Gastrocnemius medialis (tissue), 4 donors: ENCODE results near the gene LRRC8E. TPM values are rescaled to one million over a fixed set of nuclear protein-coding genes. Genes with fewer than 3 reads are reported as not detected.

Experiments used
- ATAC-seq, 2 donors: fragments of 150-250 bp; one replicate each; pipeline ENCODE4 v1.9.1; 2016
- DNase-seq, 2 donors: peaks; one replicate each; pipeline ENCODE4 v3.0.0-alpha.2; 2019
- H3K27ac ChIP-seq, 4 donors: fragments of 200-600 bp; sonication (generic); 1 replicate in 1 of 4; 2 replicates in 3 of 4; pipeline ENCODE4 v1.5.1; 2016 to 2018; ENCODE audit warnings: mild to moderate bottlenecking in 2 of 4, moderate library complexity in 1 of 4
- H3K27me3 ChIP-seq, 3 donors: fragments of 200-600 bp; sonication (generic) in 2 of 3; 1 replicate in 1 of 3; 2 replicates in 2 of 3; pipeline versions ENCODE4 v1.5.1 to v1.6.0; 2016 to 2019; ENCODE audit warnings: mild to moderate bottlenecking in 1 of 3, moderate library complexity in 1 of 3
- H3K36me3 ChIP-seq, 2 donors: fragments of 200-600 bp; sonication (generic) in 1 of 2; one replicate each; pipeline ENCODE4 v1.5.1; 2017 to 2018
- H3K4me1 ChIP-seq, 2 donors: fragments of 200-600 bp; sonication (generic) in 1 of 2; one replicate each; pipeline ENCODE4 v1.5.1; 2016 to 2017; ENCODE audit warnings: mild to moderate bottlenecking in 2 of 2
- H3K4me3 ChIP-seq, 4 donors: fragments of 200-600 bp; sonication (generic) in 3 of 4; 1 replicate in 1 of 4; 2 replicates in 3 of 4; pipeline ENCODE4 v1.5.1; 2016 to 2019; ENCODE audit warnings: mild to moderate bottlenecking in 2 of 4
- H3K9me3 ChIP-seq, 3 donors: fragments of 200-600 bp; sonication (generic) in 2 of 3; 1 replicate in 1 of 3; 2 replicates in 2 of 3; pipeline ENCODE4 v1.5.1; 2016 to 2019
- CTCF ChIP-seq, 5 experiments: fragments of 450-650 bp in 3 of 5; fragments of 200-600 bp in 2 of 5; sonication (generic) in 2 of 5; IDR thresholded peaks in 4 of 5; conservative IDR thresholded peaks in 1 of 5; 1 replicate in 4 of 5; 2 replicates in 1 of 5; pipeline ENCODE4 v1.5.1; 2016 to 2019; ENCODE audit warnings: antibody characterized with exemption in 5 of 5, mild to moderate bottlenecking in 3 of 5, moderate library complexity in 3 of 5
- POLR2A ChIP-seq, 2 donors: fragments of 450-650 bp; IDR thresholded peaks; one replicate each; pipeline ENCODE4 v1.6.1; 2017; ENCODE audit warnings: antibody characterized with exemption in 2 of 2, mild to moderate bottlenecking in 2 of 2, moderate library complexity in 2 of 2
- in situ Hi-C, 4 donors: fragments of 200-750 bp; cut with MboI; loops; one replicate each; pipeline versions ENCODE4 v1.15.0 to v1.8.0; 2017; ENCODE audit warnings: low sequenced_read_pairs in 4 of 4
- intact Hi-C: fragments of 100-400 bp; cut with DNase I; formaldehyde crosslinking; loops from one replicate; pipeline ENCODE4 v1.15.1; 2023; ENCODE audit warnings: low total_unique reads
- total RNA-seq, 4 donors: library from RNA; depleted of rRNA; stranded (reverse); fragments of >200 nt; gene quantifications; one replicate each; pipeline versions ENCODE4 v1.1.0 to v1.2.3, GENCODE V29; 2016

The LRRC8E gene
- total RNA-seq, 4 donors from 2014 or later: 2.1 TPM; not detected in 3

- in situ Hi-C loops (no loop called here), intact Hi-C loops (no loop called here)
- H3K9me3 ChIP-seq: no peaks in the 10 kb centered on the region
- no peak overlapping the region for H3K4me3 ChIP-seq
- H3K27me3 ChIP-seq: peaks cover 28 to 34% (median 33%) of the 10 kb centered on the region in 3 donors
- H3K27ac ChIP-seq: no peak overlapping the region
- peaks cover 7 to 16% of the 10 kb centered on the region in 2 donors for H3K4me1 ChIP-seq
- H3K36me3 ChIP-seq: peaks cover 0 to 38% of the 10 kb centered on the region in 2 donors
- ATAC-seq (no peak), DNase-seq (no peak)
- TF ChIP-seq CTCF (IDR thresholded peaks at IDR 0.05 in 4 of 5, conservative IDR thresholded peaks at IDR 0.05 in 1 of 5): no peak
- no peak for TF ChIP-seq POLR2A (IDR thresholded peaks at IDR 0.05)
Measured at GRCh38 chr19:7912697-7913564, 24.6 kb downstream of the LRRC8E start.

- in situ Hi-C loops (no loop called here), intact Hi-C loops (no loop called here)
- Histone ChIP-seq H3K4me3 (no peak overlapping the region), H3K36me3 (peaks cover 0 to 38% of the 10 kb centered on the region in 2 donors), H3K9me3 (no peaks in the 10 kb centered on the region), H3K4me1 (peaks cover 7 to 20% of the 10 kb centered on the region in 2 donors), H3K27me3 (peaks cover 36 to 41% (median 40%) of the 10 kb centered on the region in 3 donors), H3K27ac (no peak overlapping the region)
- no peak for TF ChIP-seq POLR2A (IDR thresholded peaks at IDR 0.05)
- TF ChIP-seq CTCF (IDR thresholded peaks at IDR 0.05 in 4 of 5, conservative IDR thresholded peaks at IDR 0.05 in 1 of 5): no peak
- no peak for ATAC-seq
- DNase-seq: no peak
Measured at GRCh38 chr19:7913652-7914051, 25.3 kb downstream of the LRRC8E start.

GRCh38 chr19:7914099-7914498 lies 25.8 kb downstream of the LRRC8E start:
- H3K4me3 ChIP-seq: no peak overlapping the region
- intact Hi-C loops: no loop called here
- ATAC-seq (no peak), DNase-seq (no peak)
- TF ChIP-seq POLR2A (IDR thresholded peaks at IDR 0.05) (no peak), CTCF (IDR thresholded peaks at IDR 0.05 in 4 of 5, conservative IDR thresholded peaks at IDR 0.05 in 1 of 5) (no peak)
- in situ Hi-C loops: no loop called here
- peaks cover 0 to 38% of the 10 kb centered on the region in 2 donors for H3K36me3 ChIP-seq
- H3K9me3 ChIP-seq: no peaks in the 10 kb centered on the region
- peaks cover 40 to 45% (median 43%) of the 10 kb centered on the region in 3 donors for H3K27me3 ChIP-seq
- H3K4me1 ChIP-seq: peaks cover 7 to 20% of the 10 kb centered on the region in 2 donors
- no peak overlapping the region for H3K27ac ChIP-seq

GRCh38 chr19:7914598-7915045 lies 26.3 kb downstream of the LRRC8E start, which contains the start of gene TGFBR3L:
Gene TGFBR3L (plus strand): TSS chr19:7914830.
- Histone ChIP-seq H3K27me3 (peaks cover 40 to 46% (median 46%) of the 10 kb centered on the region in 3 donors), H3K9me3 (no peaks in the 10 kb centered on the region), H3K36me3 (peaks cover 0 to 38% of the 10 kb centered on the region in 2 donors), H3K4me1 (peaks cover 8 to 21% of the 10 kb centered on the region in 2 donors), H3K27ac (no peak within 1 kb of the TSS), H3K4me3 (no peak within 1 kb of the TSS)
- TF ChIP-seq POLR2A (IDR thresholded peaks at IDR 0.05) (no peak), CTCF (IDR thresholded peaks at IDR 0.05 in 4 of 5, conservative IDR thresholded peaks at IDR 0.05 in 1 of 5) (no peak)
- ATAC-seq (no peak), DNase-seq (no peak)
- intact Hi-C loops (no loop called here), in situ Hi-C loops (no loop called here)
